Measurements from ENCODE around the gene SYTL2.

GRCh38 chr11:85668157-85668556, 142.8 kb downstream of the SYTL2 start:
- TF ChIP-seq CTCF (conservative IDR thresholded peaks at IDR 0.05; ENCODE audit: low read length) (no peak), EZH2phosphoT487 (IDR thresholded peaks at IDR 0.05; ENCODE audit: borderline replicate concordance) (no peak)
